ENCODE data around the gene LRRC41. TPM values are rescaled to one million over a fixed set of nuclear protein-coding genes. Genes with fewer than 3 reads are reported as not detected.
"Not testable (repeated sequence)": the region's sequence is repeated elsewhere in the genome, so short reads cannot be mapped to it uniquely, and the experiment has no call there.

LRRC41 gene
- total RNA-seq, 4 donors from 2014 or later: 26.8 to 87.2 (median 60.3) TPM

- H3K27ac ChIP-seq; H3K36me3 ChIP-seq; H3K27me3 ChIP-seq; H3K4me1 ChIP-seq; intact Hi-C loops (cut with DNase I; ENCODE audit: low total_unique reads); H3K4me3 ChIP-seq; DNase-seq; H3K9me3 ChIP-seq: not testable (repeated sequence)
Measured at GRCh38 chr1:46328182-46328581, 24.8 kb upstream of the LRRC41 start.

- H3K4me1 ChIP-seq; H3K27me3 ChIP-seq; H3K27ac ChIP-seq; DNase-seq; H3K4me3 ChIP-seq; H3K9me3 ChIP-seq; intact Hi-C loops (cut with DNase I; ENCODE audit: low total_unique reads); H3K36me3 ChIP-seq: not testable (repeated sequence)
Measured at GRCh38 chr1:46325285-46326076, 22.1 kb upstream of the LRRC41 start.

GRCh38 chr1:46322191-46322590 is 18.8 kb upstream of the LRRC41 start:
- H3K4me3 ChIP-seq; DNase-seq; H3K36me3 ChIP-seq; H3K4me1 ChIP-seq; H3K9me3 ChIP-seq; H3K27me3 ChIP-seq; intact Hi-C loops (cut with DNase I; ENCODE audit: low total_unique reads); H3K27ac ChIP-seq: not testable (repeated sequence)

GRCh38 chr1:46319960-46320914 is 16.8 kb upstream of the LRRC41 start:
- not testable (repeated sequence) for H3K4me3 ChIP-seq, DNase-seq

GRCh38 chr1:46319301-46319700 is 15.9 kb upstream of the LRRC41 start:
- DNase-seq; intact Hi-C loops (cut with DNase I; ENCODE audit: low total_unique reads); H3K36me3 ChIP-seq: not testable (repeated sequence)

More at GRCh38 chr1:46319960-46320914, 16.8 kb upstream of the LRRC41 start:
- H3K27ac ChIP-seq; H3K9me3 ChIP-seq; H3K27me3 ChIP-seq; H3K4me1 ChIP-seq; intact Hi-C loops (cut with DNase I; ENCODE audit: low total_unique reads); H3K36me3 ChIP-seq: not testable (repeated sequence)

GRCh38 chr1:46317323-46317722 is 13.9 kb upstream of the LRRC41 start:
- DNase-seq: no peak
- no peaks in the 10 kb centered on the region for H3K36me3 ChIP-seq
- no peaks in the 10 kb centered on the region for H3K4me1 ChIP-seq
- no peak overlapping the region for H3K27ac ChIP-seq
- TF ChIP-seq CTCF (IDR thresholded peaks at IDR 0.05) (no peak), POLR2A (IDR thresholded peaks at IDR 0.05) (no peak)
- H3K27me3 ChIP-seq: no peaks in the 10 kb centered on the region
- intact Hi-C loops (cut with DNase I; ENCODE audit: low total_unique reads): no loop called here
- no peaks in the 10 kb centered on the region for H3K9me3 ChIP-seq
- H3K4me3 ChIP-seq: no peak overlapping the region

More at GRCh38 chr1:46319301-46319700, 15.9 kb upstream of the LRRC41 start:
- H3K4me3 ChIP-seq, H3K27ac ChIP-seq, H3K9me3 ChIP-seq, H3K4me1 ChIP-seq, H3K27me3 ChIP-seq: not testable (repeated sequence)

- Histone ChIP-seq H3K4me3 (no peak overlapping the region), H3K36me3 (no peaks in the 10 kb centered on the region), H3K4me1 (no peaks in the 10 kb centered on the region), H3K27me3 (no peaks in the 10 kb centered on the region), H3K9me3 (no peaks in the 10 kb centered on the region), H3K27ac (no peak overlapping the region)
- intact Hi-C loops (cut with DNase I; ENCODE audit: low total_unique reads): no loop called here
- TF ChIP-seq POLR2A (IDR thresholded peaks at IDR 0.05) (no peak), CTCF (IDR thresholded peaks at IDR 0.05) (no peak)
- DNase-seq: no peak
Measured at GRCh38 chr1:46315669-46316403, 12.4 kb upstream of the LRRC41 start.

Data from uterus (tissue), 4 donors.